DOHH2 (cell line): Measurements from ENCODE around the gene SHMT1.

Experiments used
- H3F3A ChIP-seq: fragments of 200-600 bp; sonication (generic), shearing (Covaris generic); 2 replicates; pipeline ENCODE4 v1.6.0; 2016; ENCODE audit warnings: antibody characterized with exemption, mild to moderate bottlenecking; ENCODE audit not compliant: control insufficient read depth, insufficient read depth
- H3K27ac ChIP-seq: fragments of 200-600 bp; sonication (generic); 2 replicates; pipeline ENCODE4 v1.5.1; 2014; ENCODE audit warnings: low read depth, mild to moderate bottlenecking, low read length, moderate library complexity
- H3K27me3 ChIP-seq: fragments of 200-600 bp; sonication (generic); 2 replicates; pipeline ENCODE4 v1.6.1; 2014; ENCODE audit warnings: mild to moderate bottlenecking, low read length, mixed read lengths; ENCODE audit not compliant: control insufficient read depth
- H3K36me3 ChIP-seq: fragments of 200-600 bp; sonication (generic); 2 replicates; pipeline ENCODE4 v1.6.1; 2014; ENCODE audit warnings: mild to moderate bottlenecking, low read length, moderate library complexity, mixed read lengths; ENCODE audit not compliant: control insufficient read depth
- H3K4me1 ChIP-seq: fragments of 200-600 bp; sonication (generic); 2 replicates; pipeline ENCODE4 v1.6.1; 2014; ENCODE audit warnings: mild to moderate bottlenecking, low read length, mixed read lengths; ENCODE audit not compliant: control insufficient read depth
- H3K4me2 ChIP-seq: fragments of 200-600 bp; sonication (generic); 2 replicates; pipeline ENCODE4 v1.6.0; 2014; ENCODE audit warnings: mild to moderate bottlenecking, low read length, moderate library complexity
- H3K4me3 ChIP-seq: fragments of 200-600 bp; sonication (generic); 2 replicates; pipeline ENCODE4 v1.5.1; 2014; ENCODE audit warnings: mild to moderate bottlenecking, low read length, mixed read lengths
- H3K79me2 ChIP-seq: fragments of 200-600 bp; sonication (generic); 2 replicates; pipeline ENCODE4 v1.6.1; 2014; ENCODE audit warnings: mild to moderate bottlenecking, low read length, mixed read lengths; ENCODE audit not compliant: control insufficient read depth
- H3K9me2 ChIP-seq: fragments of 200-600 bp; sonication (generic); replicated peaks from 2 replicates; pipeline ENCODE4 v1.6.1; 2014; ENCODE audit warnings: mild to moderate bottlenecking, low read length, mixed read lengths; ENCODE audit not compliant: control insufficient read depth
- H3K9me3 ChIP-seq: fragments of 200-600 bp; sonication (generic); 2 replicates; pipeline ENCODE4 v1.6.1; 2014; ENCODE audit warnings: antibody characterized with exemption, low read length, mixed read lengths; ENCODE audit not compliant: control insufficient read depth, insufficient read depth
- H4K20me1 ChIP-seq: fragments of 200-600 bp; sonication (generic); 2 replicates; pipeline ENCODE4 v1.6.0; 2014; ENCODE audit warnings: low read depth, mild to moderate bottlenecking, antibody characterized with exemption, low read length, moderate library complexity; ENCODE audit not compliant: control insufficient read depth, insufficient read depth
- EZH2phosphoT487 ChIP-seq: fragments of 200-600 bp; sonication (generic); IDR thresholded peaks from 2 replicates; pipeline ENCODE4 v1.6.1; 2017; ENCODE audit warnings: borderline replicate concordance, mild to moderate bottlenecking, antibody characterized with exemption, low read length, moderate library complexity, mixed read lengths
- TF ChIP-seq, protein P1 (sequence below): fragments of 200-600 bp; sonication (generic); IDR thresholded peaks from one replicate; pipeline ENCODE4 v1.5.1; 2014; ENCODE audit warnings: antibody characterized with exemption, mild to moderate bottlenecking, low read depth, low read length; ENCODE audit not compliant: poor library complexity, severe bottlenecking

The SHMT1 gene

DNA sequence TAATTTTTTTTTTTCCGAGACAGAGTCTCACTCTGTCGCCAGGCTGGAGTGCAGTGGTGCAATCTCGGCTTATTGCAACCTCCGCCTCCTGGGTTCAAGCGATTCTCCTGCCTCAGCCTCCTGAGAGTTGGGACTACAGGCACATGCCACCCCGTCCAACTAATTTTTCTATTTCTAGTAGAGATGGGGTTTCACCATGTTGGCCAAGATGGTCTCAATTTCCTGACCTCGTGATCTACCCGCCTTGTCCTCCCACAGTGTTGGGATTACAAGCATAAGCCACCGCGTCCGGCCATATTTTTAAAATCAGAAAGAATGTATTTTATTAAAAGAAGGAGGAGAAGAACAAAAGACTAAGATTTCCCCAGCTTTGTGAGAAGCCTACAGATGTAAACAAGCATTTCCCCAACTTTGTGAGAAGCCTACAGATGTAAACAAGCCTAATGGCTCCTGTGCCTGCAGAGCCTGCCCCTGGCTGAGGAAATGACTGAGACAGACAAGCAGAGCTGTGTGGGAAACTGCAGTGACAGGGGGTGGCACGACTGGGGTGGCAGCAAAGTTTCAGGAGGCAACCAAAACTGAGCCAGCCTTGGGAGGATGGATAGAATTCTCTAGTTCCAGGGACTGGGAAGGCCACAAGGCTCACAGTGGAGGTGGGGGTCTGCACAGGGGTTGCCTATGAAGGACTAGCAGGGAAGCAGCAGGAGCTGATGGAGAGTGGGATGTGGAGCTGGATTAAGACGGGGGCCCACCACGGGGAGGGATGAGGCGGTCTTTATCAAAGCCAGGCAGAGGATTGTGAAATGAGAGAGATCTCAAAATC, 71.4 kb downstream of the SHMT1 start:
- Histone ChIP-seq H3K79me2 (no peaks in the 10 kb centered on the region), H3K9me3 (no peaks in the 10 kb centered on the region), H3K36me3 (peaks cover 65% of the 10 kb centered on the region), H3K27me3 (no peaks in the 10 kb centered on the region), H4K20me1 (no peaks in the 10 kb centered on the region), H3F3A (no peaks in the 10 kb centered on the region), H3K9me2 (no peaks in the 10 kb centered on the region), H3K4me2 (no peak overlapping the region), H3K4me3 (no peak overlapping the region), H3K27ac (no peak overlapping the region), H3K4me1 (no peaks in the 10 kb centered on the region)
- TF ChIP-seq, protein P1, sequence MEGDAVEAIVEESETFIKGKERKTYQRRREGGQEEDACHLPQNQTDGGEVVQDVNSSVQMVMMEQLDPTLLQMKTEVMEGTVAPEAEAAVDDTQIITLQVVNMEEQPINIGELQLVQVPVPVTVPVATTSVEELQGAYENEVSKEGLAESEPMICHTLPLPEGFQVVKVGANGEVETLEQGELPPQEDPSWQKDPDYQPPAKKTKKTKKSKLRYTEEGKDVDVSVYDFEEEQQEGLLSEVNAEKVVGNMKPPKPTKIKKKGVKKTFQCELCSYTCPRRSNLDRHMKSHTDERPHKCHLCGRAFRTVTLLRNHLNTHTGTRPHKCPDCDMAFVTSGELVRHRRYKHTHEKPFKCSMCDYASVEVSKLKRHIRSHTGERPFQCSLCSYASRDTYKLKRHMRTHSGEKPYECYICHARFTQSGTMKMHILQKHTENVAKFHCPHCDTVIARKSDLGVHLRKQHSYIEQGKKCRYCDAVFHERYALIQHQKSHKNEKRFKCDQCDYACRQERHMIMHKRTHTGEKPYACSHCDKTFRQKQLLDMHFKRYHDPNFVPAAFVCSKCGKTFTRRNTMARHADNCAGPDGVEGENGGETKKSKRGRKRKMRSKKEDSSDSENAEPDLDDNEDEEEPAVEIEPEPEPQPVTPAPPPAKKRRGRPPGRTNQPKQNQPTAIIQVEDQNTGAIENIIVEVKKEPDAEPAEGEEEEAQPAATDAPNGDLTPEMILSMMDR = no peak
- no peak for TF ChIP-seq EZH2phosphoT487

DNA sequence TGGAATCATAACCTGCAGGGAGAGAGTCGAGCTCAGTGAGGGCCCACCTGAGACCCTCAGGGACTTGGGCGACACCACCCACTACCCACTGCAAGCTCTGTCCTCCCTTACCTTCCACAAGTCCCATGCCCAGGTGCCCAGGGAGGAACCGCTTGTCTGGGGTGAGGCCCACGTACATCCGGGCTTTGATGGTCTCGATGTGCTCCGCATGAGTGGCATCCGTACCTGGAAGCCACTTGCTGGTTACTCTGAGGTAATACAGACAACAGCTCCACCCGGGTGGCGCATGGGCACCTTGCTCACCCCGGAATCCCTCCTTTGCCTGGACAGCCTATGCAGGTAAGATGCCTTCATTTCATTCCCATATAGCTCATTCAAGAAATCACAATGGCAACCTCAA, 78.1 kb downstream of the SHMT1 start:
- no peaks in the 10 kb centered on the region for H3K9me2 ChIP-seq
- TF ChIP-seq, protein P1 = no peak
- no peak for TF ChIP-seq EZH2phosphoT487
- no peaks in the 10 kb centered on the region for H3K4me1 ChIP-seq
- H3K4me2 ChIP-seq = no peak overlapping the region
- H3K27me3 ChIP-seq = no peaks in the 10 kb centered on the region
- peaks cover 73% of the 10 kb centered on the region for H3K36me3 ChIP-seq
- H3K27ac ChIP-seq = no peak overlapping the region
- no peaks in the 10 kb centered on the region for H4K20me1 ChIP-seq
- no peaks in the 10 kb centered on the region for H3K79me2 ChIP-seq
- no peaks in the 10 kb centered on the region for H3F3A ChIP-seq
- no peak overlapping the region for H3K4me3 ChIP-seq
- H3K9me3 ChIP-seq = no peaks in the 10 kb centered on the region

DNA sequence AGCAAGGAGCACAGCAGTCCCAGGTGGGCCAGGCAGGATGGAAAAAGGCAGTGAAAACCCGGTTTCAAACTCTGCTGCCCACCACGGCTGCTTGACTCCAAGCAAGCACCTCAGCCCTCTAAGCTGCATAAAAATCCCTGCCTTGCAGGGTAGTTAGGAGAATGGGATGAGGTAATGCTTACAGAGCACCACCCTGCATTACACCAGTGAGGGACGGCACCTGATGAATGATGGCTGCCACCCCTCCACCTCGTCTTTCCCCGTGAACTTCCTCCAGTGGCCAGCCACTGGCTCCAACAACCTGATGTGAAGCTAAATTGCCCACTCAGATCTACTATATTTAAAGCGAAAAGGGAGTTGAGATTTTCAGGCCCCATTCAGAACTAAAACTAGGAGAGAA, 81.6 kb downstream of the SHMT1 start:
- Histone ChIP-seq H3K27ac (no peak overlapping the region), H3K4me3 (no peak overlapping the region), H3K36me3 (peaks cover 77% of the 10 kb centered on the region), H3K4me1 (no peaks in the 10 kb centered on the region), H3K4me2 (no peak overlapping the region), H3K9me2 (no peaks in the 10 kb centered on the region), H3K27me3 (no peaks in the 10 kb centered on the region), H3K79me2 (no peaks in the 10 kb centered on the region), H4K20me1 (no peaks in the 10 kb centered on the region), H3K9me3 (no peaks in the 10 kb centered on the region), H3F3A (no peaks in the 10 kb centered on the region)
- TF ChIP-seq EZH2phosphoT487 = no peak
- TF ChIP-seq, protein P1 = no peak
